Trophoblast cell (in vitro differentiated cells and primary cell): ENCODE results near the gene PEX14.
A peak's percentile ranks its signal among the peaks of the same experiment; 100 is the strongest.

Experiments used
- DNase-seq, 2 donors: peaks; one replicate each; pipeline ENCODE4 v3.0.0-alpha.2; 2016
- H2AFZ ChIP-seq: 2 replicates; pipeline ENCODE4 v1.6.1; 2013; ENCODE audit warnings: low read length, moderate library complexity, mild to moderate bottlenecking; ENCODE audit not compliant: insufficient read depth, poor library complexity
- H2AK5ac ChIP-seq: 2 replicates; pipeline ENCODE4 v1.6.1; 2013; ENCODE audit warnings: mild to moderate bottlenecking, low read length
- H2BK120ac ChIP-seq: 2 replicates; pipeline ENCODE4 v1.6.1; 2013; ENCODE audit warnings: low read length, mild to moderate bottlenecking, moderate library complexity; ENCODE audit not compliant: insufficient read depth, poor library complexity
- H2BK12ac ChIP-seq: 2 replicates; pipeline ENCODE4 v1.6.1; 2013; ENCODE audit warnings: mild to moderate bottlenecking, low read length, moderate library complexity
- H2BK5ac ChIP-seq: 2 replicates; pipeline ENCODE4 v1.6.1; 2013; ENCODE audit warnings: low read length, low read depth, moderate library complexity, mild to moderate bottlenecking; ENCODE audit not compliant: poor library complexity
- H3K14ac ChIP-seq: 2 replicates; pipeline ENCODE4 v1.6.1; 2013; ENCODE audit warnings: mild to moderate bottlenecking, low read length
- H3K18ac ChIP-seq: 2 replicates; pipeline ENCODE4 v1.6.1; 2013; ENCODE audit warnings: mild to moderate bottlenecking, low read length
- H3K23ac ChIP-seq: 2 replicates; pipeline ENCODE4 v1.6.1; 2013; ENCODE audit warnings: low read length
- H3K27ac ChIP-seq: 2 replicates; pipeline ENCODE4 v1.5.1; 2013; ENCODE audit warnings: low read depth, mild to moderate bottlenecking, inconsistent platforms, low read length, moderate library complexity
- H3K27me3 ChIP-seq: 2 replicates; pipeline ENCODE4 v1.6.1; 2013; ENCODE audit warnings: inconsistent platforms, mild to moderate bottlenecking, low read length, moderate library complexity; ENCODE audit not compliant: insufficient read depth
- H3K36me3 ChIP-seq, 2 experiments: 1 replicate in 1 of 2; 2 replicates in 1 of 2; pipeline ENCODE4 v1.6.1; 2013; ENCODE audit warnings: low read length in 2 of 2, mild to moderate bottlenecking in 2 of 2, moderate library complexity in 1 of 2; ENCODE audit not compliant: insufficient read depth in 2 of 2, control insufficient read depth in 1 of 2
- H3K4ac ChIP-seq: 2 replicates; pipeline ENCODE4 v1.6.1; 2013; ENCODE audit warnings: low read depth, mild to moderate bottlenecking, low read length, moderate library complexity
- H3K4me1 ChIP-seq, 2 experiments: 1 replicate in 1 of 2; 2 replicates in 1 of 2; pipeline ENCODE4 v1.6.1; 2013; ENCODE audit warnings: low read length in 2 of 2, mild to moderate bottlenecking in 2 of 2, moderate library complexity in 1 of 2; ENCODE audit not compliant: insufficient read depth in 2 of 2, control insufficient read depth in 1 of 2
- H3K4me2 ChIP-seq: 2 replicates; pipeline ENCODE4 v1.6.1; 2013; ENCODE audit warnings: inconsistent platforms, mild to moderate bottlenecking, low read length, moderate library complexity
- H3K4me3 ChIP-seq: 2 replicates; pipeline ENCODE4 v1.5.1; 2013; ENCODE audit warnings: mild to moderate bottlenecking, low read depth, low read length, inconsistent platforms
- H3K79me1 ChIP-seq: one replicate; pipeline ENCODE4 v1.6.1; 2013; ENCODE audit warnings: low read length
- H3K79me2 ChIP-seq: 2 replicates; pipeline ENCODE4 v1.6.1; 2013; ENCODE audit warnings: low read length, mild to moderate bottlenecking; ENCODE audit not compliant: control insufficient read depth, insufficient read depth, poor library complexity
- H3K9ac ChIP-seq: 2 replicates; pipeline ENCODE4 v1.6.1; 2013; ENCODE audit warnings: mild to moderate bottlenecking, low read length
- H3K9me3 ChIP-seq: 2 replicates; pipeline ENCODE4 v1.6.1; 2013; ENCODE audit warnings: low read depth, mild to moderate bottlenecking, control low read depth, inconsistent platforms, low read length; ENCODE audit not compliant: insufficient read depth
- H4K12ac ChIP-seq: 2 replicates; pipeline ENCODE4 v1.6.1; 2013; ENCODE audit warnings: low read depth, mild to moderate bottlenecking, low read length, moderate library complexity
- H4K8ac ChIP-seq: 2 replicates; pipeline ENCODE4 v1.6.1; 2013; ENCODE audit warnings: low read depth, mild to moderate bottlenecking, low read length, moderate library complexity
- H4K91ac ChIP-seq: one replicate; pipeline ENCODE4 v1.6.1; 2013; ENCODE audit warnings: low read depth, mild to moderate bottlenecking, low read length, moderate library complexity
- WGBS: extraction: QIAGEN DNeasy Blood & Tissue Kit; methylation state at CpG from one replicate; pipeline ENCODE4 v1.1.7; 2013; ENCODE audit warnings: missing lambda C conversion rate; ENCODE audit not compliant: insufficient read length, insufficient coverage; ENCODE audit errors: extremely low coverage; 5-methylcytosine and 5-hydroxymethylcytosine counted together

PEX14 gene

GRCh38 chr1:10525208-10525607 lies 50.5 kb downstream of the PEX14 start:
- no peak overlapping the region for H3K27ac ChIP-seq
- no peak overlapping the region for H3K23ac ChIP-seq
- no peaks in the 10 kb centered on the region for H3K36me3 ChIP-seq
- H3K4me1 ChIP-seq, result peaks cover 12 to 13% of the 10 kb centered on the region in 2 experiments
- no peak overlapping the region for H3K9ac ChIP-seq
- H3K4ac ChIP-seq, result no peak overlapping the region
- no peak overlapping the region for H3K18ac ChIP-seq
- no peaks in the 10 kb centered on the region for H3K27me3 ChIP-seq
- no peak overlapping the region for H4K8ac ChIP-seq
- H2AK5ac ChIP-seq, result no peak overlapping the region
- no peak overlapping the region for H2AFZ ChIP-seq
- no peaks in the 10 kb centered on the region for H3K79me2 ChIP-seq
- DNase-seq, result no peak
- H3K4me2 ChIP-seq, result no peak overlapping the region
- no peak overlapping the region for H2BK120ac ChIP-seq
- H2BK5ac ChIP-seq, result no peak overlapping the region
- peaks cover 1% of the 10 kb centered on the region for H3K9me3 ChIP-seq
- H4K91ac ChIP-seq, result no peak overlapping the region
- no peak overlapping the region for H4K12ac ChIP-seq
- H2BK12ac ChIP-seq, result no peak overlapping the region
- no peak overlapping the region for H3K4me3 ChIP-seq
- no CpG with 5 or more reads among the region's 5 CpGs for WGBS
- no peaks in the 10 kb centered on the region for H3K79me1 ChIP-seq
- H3K14ac ChIP-seq, result no peak overlapping the region

- no peak overlapping the region for H3K9ac ChIP-seq
- H4K8ac ChIP-seq, result no peak overlapping the region
- H3K79me2 ChIP-seq, result no peaks in the 10 kb centered on the region
- H3K4me2 ChIP-seq, result peak overlapping the region; percentile 11
- no peak overlapping the region for H3K18ac ChIP-seq
- H3K23ac ChIP-seq, result no peak overlapping the region
- no peak overlapping the region for H3K27ac ChIP-seq
- H4K91ac ChIP-seq, result no peak overlapping the region
- H2BK12ac ChIP-seq, result no peak overlapping the region
- no peaks in the 10 kb centered on the region for H3K36me3 ChIP-seq
- no peaks in the 10 kb centered on the region for H3K27me3 ChIP-seq
- H2AFZ ChIP-seq, result no peak overlapping the region
- no peak overlapping the region for H3K14ac ChIP-seq
- no peak overlapping the region for H2AK5ac ChIP-seq
- peaks cover 18 to 19% of the 10 kb centered on the region in 2 experiments for H3K4me1 ChIP-seq
- no peaks in the 10 kb centered on the region for H3K79me1 ChIP-seq
- H2BK120ac ChIP-seq, result no peak overlapping the region
- peaks cover 1% of the 10 kb centered on the region for H3K9me3 ChIP-seq
- no peak overlapping the region for H3K4me3 ChIP-seq
- H3K4ac ChIP-seq, result no peak overlapping the region
- H2BK5ac ChIP-seq, result no peak overlapping the region
- DNase-seq, result peak; percentile 42 to 74
- no peak overlapping the region for H4K12ac ChIP-seq
- WGBS, result no CpG with 5 or more reads among the region's 13 CpGs
Observed at GRCh38 chr1:10528066-10529014, 53.6 kb downstream of the PEX14 start.

- Histone ChIP-seq H3K23ac (peak overlapping the region; percentile 58), H3K4me1 (peaks cover 18 to 19% of the 10 kb centered on the region in 2 experiments), H3K4ac (peak overlapping the region; percentile 38), H2BK12ac (peak overlapping the region; percentile 70), H3K4me2 (no peak overlapping the region), H4K12ac (no peak overlapping the region), H2AK5ac (peak overlapping the region; percentile 81), H2AFZ (no peak overlapping the region), H2BK120ac (no peak overlapping the region), H2BK5ac (no peak overlapping the region), H3K14ac (peak overlapping the region; percentile 44), H3K18ac (peak overlapping the region; percentile 64), H4K8ac (no peak overlapping the region), H3K27ac (no peak overlapping the region), H3K9ac (peak overlapping the region; percentile 72), H3K79me2 (no peaks in the 10 kb centered on the region), H3K36me3 (no peaks in the 10 kb centered on the region), H3K4me3 (no peak overlapping the region), H4K91ac (peak overlapping the region; percentile 48), H3K27me3 (no peaks in the 10 kb centered on the region), H3K79me1 (no peaks in the 10 kb centered on the region), H3K9me3 (peaks cover 1% of the 10 kb centered on the region)
- no CpG with 5 or more reads among the region's 12 CpGs for WGBS
- DNase-seq, result no peak
Observed at GRCh38 chr1:10529091-10529490, 54.3 kb downstream of the PEX14 start.

GRCh38 chr1:10529765-10530164 lies 55.0 kb downstream of the PEX14 start:
- Histone ChIP-seq H3K9me3 (peaks cover 1% of the 10 kb centered on the region), H2AFZ (no peak overlapping the region), H4K91ac (no peak overlapping the region), H3K23ac (no peak overlapping the region), H2BK120ac (no peak overlapping the region), H3K18ac (no peak overlapping the region), H4K12ac (no peak overlapping the region), H3K4ac (no peak overlapping the region), H3K79me1 (no peaks in the 10 kb centered on the region), H2BK12ac (no peak overlapping the region), H3K14ac (no peak overlapping the region), H2AK5ac (no peak overlapping the region), H3K4me2 (peak overlapping the region; percentile 6), H3K4me3 (no peak overlapping the region), H3K27me3 (no peaks in the 10 kb centered on the region), H4K8ac (no peak overlapping the region), H2BK5ac (no peak overlapping the region), H3K36me3 (no peaks in the 10 kb centered on the region), H3K79me2 (no peaks in the 10 kb centered on the region), H3K4me1 (peaks cover 18 to 19% of the 10 kb centered on the region in 2 experiments), H3K27ac (no peak overlapping the region), H3K9ac (no peak overlapping the region)
- no CpG with 5 or more reads among the region's 3 CpGs for WGBS
- no peak for DNase-seq
